HG02852 (cell line): ENCODE data around the gene CCDC117.
"Not testable (repeated sequence)": the region's sequence is repeated elsewhere in the genome, so short reads cannot be mapped to it uniquely, and the experiment has no call there.

Source experiments
- ATAC-seq: cut with Tn5 transposase; IDR thresholded peaks from one replicate; pipeline ENCODE4 v1.9.1; 2021; ENCODE audit warnings: mild to moderate bottlenecking, moderate library complexity; ENCODE audit not compliant: unreplicated experiment

CCDC117 gene

GRCh38 chr22:28772633-28773460 lies at the start of gene CCDC117:
CCDC117 (plus strand) TSS chr22:28772695; CDS start chr22:28772850, 155 bp downstream.
- peak; percentile 91 for ATAC-seq

GRCh38 chr22:28728002-28728401 lies 44.5 kb upstream of the CCDC117 start:
- no peak for ATAC-seq

- no peak for ATAC-seq
Observed at GRCh38 chr22:28728621-28729313, 43.7 kb upstream of the CCDC117 start.

GRCh38 chr22:28730179-28730578 lies 42.3 kb upstream of the CCDC117 start:
- no peak for ATAC-seq

- no peak for ATAC-seq
Observed at GRCh38 chr22:28734393-28734792, 38.1 kb upstream of the CCDC117 start.

- no peak for ATAC-seq
Observed at GRCh38 chr22:28736301-28737155, 36.0 kb upstream of the CCDC117 start.

- ATAC-seq: no peak
Observed at GRCh38 chr22:28737701-28738100, 34.8 kb upstream of the CCDC117 start.

- not testable (repeated sequence) for ATAC-seq
Observed at GRCh38 chr22:28738876-28739275, 33.6 kb upstream of the CCDC117 start.

GRCh38 chr22:28741200-28741784 lies 31.2 kb upstream of the CCDC117 start:
- no peak for ATAC-seq

- peak; percentile 89 for ATAC-seq
Observed at GRCh38 chr22:28741785-28742561, 30.5 kb upstream of the CCDC117 start, which contains the start of the genes CHEK2 and HSCB. CHEK2 (minus strand) TSS chr22:28741820; CDS start chr22:28734721, 7,099 bp downstream. HSCB (plus strand) TSS chr22:28742039; CDS start chr22:28742096, 57 bp downstream.

- no peak for ATAC-seq
Observed at GRCh38 chr22:28742562-28742962, 29.9 kb upstream of the CCDC117 start.

GRCh38 chr22:28743852-28744251 lies 28.6 kb upstream of the CCDC117 start:
- ATAC-seq: no peak

GRCh38 chr22:28750471-28750881 lies 22.0 kb upstream of the CCDC117 start:
- ATAC-seq: no peak

- ATAC-seq: not testable (repeated sequence)
Observed at GRCh38 chr22:28754512-28754911, 18.0 kb upstream of the CCDC117 start.

- no peak for ATAC-seq
Observed at GRCh38 chr22:28759861-28760560, 12.5 kb upstream of the CCDC117 start.

- no peak for ATAC-seq
Observed at GRCh38 chr22:28761449-28761755, 11.1 kb upstream of the CCDC117 start.

- not testable (repeated sequence) for ATAC-seq
Observed at GRCh38 chr22:28762000-28762399, 10.5 kb upstream of the CCDC117 start.

GRCh38 chr22:28766628-28767027 lies 5.9 kb upstream of the CCDC117 start:
- no peak for ATAC-seq

- no peak for ATAC-seq
Observed at GRCh38 chr22:28768701-28769393, 3.6 kb upstream of the CCDC117 start.
